ENCODE data around the gene STC2. TPM values are rescaled to one million over a fixed set of nuclear protein-coding genes. Genes with fewer than 3 reads are reported as not detected.
A peak's percentile ranks its signal among the peaks of the same experiment; 100 is the strongest.

Gene STC2
- total and polyA plus RNA-seq, 2 of the 8 experiments (the other 6 are each of a cell fraction or from before 2014, with no cell fraction given): 26.4 to 53.1 TPM

GRCh38 chr5:173329491-173330337 lies 1.5 kb upstream of the STC2 start (continued):
- TF ChIP-seq SP4 (IDR thresholded peaks at IDR 0.05; ENCODE audit: low read length): no peak
- TF ChIP-seq JUND (IDR thresholded peaks at IDR 0.05; ENCODE audit: low read length): no peak
- TF ChIP-seq RBBP5 (IDR thresholded peaks at IDR 0.05; ENCODE audit: borderline replicate concordance, low read depth, low read length): no peak
- no peak for TF ChIP-seq RAD21 (IDR thresholded peaks at IDR 0.05 in 1 of 2, conservative IDR thresholded peaks at IDR 0.05 in 1 of 2; ENCODE audit: low read depth in 2 of 2, low read length in 2 of 2)
- TF ChIP-seq ASH2L (IDR thresholded peaks at IDR 0.05; ENCODE audit: low read length): peak; percentile 77
- TF ChIP-seq ZNF274 (IDR thresholded peaks at IDR 0.05; ENCODE audit: borderline replicate concordance, extremely low read depth, low read length): no peak
- TF ChIP-seq POLR2AphosphoS5 (IDR thresholded peaks at IDR 0.05; ENCODE audit: low read depth, low read length): no peak
- no peak for TF ChIP-seq CBX8 (IDR thresholded peaks at IDR 0.05; ENCODE audit: borderline replicate concordance, low read depth, low read length)
- TF ChIP-seq NRF1 (IDR thresholded peaks at IDR 0.05; ENCODE audit: low read depth, low read length): no peak
- no peak for TF ChIP-seq KDM1A (IDR thresholded peaks at IDR 0.05; ENCODE audit: borderline replicate concordance, low read length)
- TF ChIP-seq TCF12 (IDR thresholded peaks at IDR 0.05; ENCODE audit: low read depth, low read length): no peak
- peak; percentile 76; the same call in 1 of the 2 replicates for TF ChIP-seq E2F6 (IDR thresholded peaks at IDR 0.05)
- no peak for TF ChIP-seq SUZ12 (IDR thresholded peaks at IDR 0.05; ENCODE audit: low read length)
- no peak for TF ChIP-seq FOSL1 (IDR thresholded peaks at IDR 0.05; ENCODE audit: insufficient read depth, low read depth, low read length)
- no peak for TF ChIP-seq RXRA (IDR thresholded peaks at IDR 0.05; ENCODE audit: insufficient read depth, low read depth, low read length)
- no peak for TF ChIP-seq SIX5 (IDR thresholded peaks at IDR 0.05; ENCODE audit: low read depth, low read length)
- no peak for TF ChIP-seq EZH2 (IDR thresholded peaks at IDR 0.05; ENCODE audit: low read depth, low read length, severe bottlenecking)
- no peak for TF ChIP-seq BRCA1 (IDR thresholded peaks at IDR 0.05; ENCODE audit: low read depth, low read length)
- no peak for TF ChIP-seq SRF (IDR thresholded peaks at IDR 0.05; ENCODE audit: low read depth, low read length)
- no peak for TF ChIP-seq KDM5A (IDR thresholded peaks at IDR 0.05; ENCODE audit: low read length)
- no peak for TF ChIP-seq SP2 (IDR thresholded peaks at IDR 0.05; ENCODE audit: low read length)
- no peak for TF ChIP-seq EGR1 (IDR thresholded peaks at IDR 0.05; ENCODE audit: borderline replicate concordance, low read depth, low read length)
- no peak for TF ChIP-seq SIRT6 (IDR thresholded peaks at IDR 0.05; ENCODE audit: low read length)
- TF ChIP-seq USF2 (IDR thresholded peaks at IDR 0.05; ENCODE audit: low read length): no peak
